OCI-LY7 (cell line): ENCODE measurements around the gene LONP2. TPM values are rescaled to one million over a fixed set of nuclear protein-coding genes. Genes with fewer than 3 reads are reported as not detected.
A peak's percentile ranks its signal among the peaks of the same experiment; 100 is the strongest.

Source experiments
- BruUV-seq: library from RNA; stranded (reverse); fragments of 400-500 nt; replicated peaks from 2 replicates; lab custom pipeline; 2021; lab: Mats Ljungman, UMichigan
- CTCF ChIA-PET: fragments of 300-600 bp; sonication (Branson Sonifier 250); formaldehyde crosslinking; loops from one replicate; lab custom pipeline; 2022; ENCODE audit warnings: antibody characterized with exemption; ENCODE audit not compliant: unreplicated experiment; lab: Charles Lee
- POLR2A ChIA-PET: fragments of 300-600 bp; sonication (Branson Sonifier 250); formaldehyde crosslinking; loops from one replicate; lab custom pipeline; 2022; ENCODE audit warnings: antibody characterized with exemption; lab: Charles Lee
- DNase-seq: peaks from one replicate; pipeline ENCODE4 v3.0.0-alpha.2; 2015; ENCODE audit warnings: low spot score
- H2AFZ ChIP-seq: fragments of 200-600 bp; sonication (generic), shearing (Covaris generic); 2 replicates; pipeline ENCODE4 v1.6.1; 2014; ENCODE audit warnings: mild to moderate bottlenecking, antibody characterized with exemption, low read length, moderate library complexity
- H3K27ac ChIP-seq: fragments of 200-600 bp; sonication (generic); 2 replicates; pipeline ENCODE4 v1.5.1; 2014; ENCODE audit warnings: mixed run types, low read depth, mild to moderate bottlenecking, moderate library complexity, low read length, inconsistent platforms; ENCODE audit not compliant: poor library complexity, severe bottlenecking
- H3K36me3 ChIP-seq: fragments of 200-600 bp; sonication (generic); 2 replicates; pipeline ENCODE4 v1.6.1; 2014; ENCODE audit warnings: mild to moderate bottlenecking, antibody characterized with exemption, low read length, moderate library complexity, mixed read lengths; ENCODE audit not compliant: insufficient read depth
- H3K4me1 ChIP-seq: fragments of 200-600 bp; sonication (generic); 2 replicates; pipeline ENCODE4 v1.5.1; 2014; ENCODE audit warnings: mild to moderate bottlenecking, low read length; ENCODE audit not compliant: insufficient read depth, poor library complexity, severe bottlenecking
- H3K4me2 ChIP-seq: fragments of 200-600 bp; sonication (generic); 2 replicates; pipeline ENCODE4 v1.6.1; 2014; ENCODE audit warnings: mild to moderate bottlenecking, low read length
- H3K4me3 ChIP-seq: fragments of 200-600 bp; sonication (generic); 2 replicates; pipeline ENCODE4 v1.5.1; 2014; ENCODE audit warnings: mild to moderate bottlenecking, low read depth, low read length; ENCODE audit not compliant: poor library complexity, severe bottlenecking
- H3K79me2 ChIP-seq: fragments of 200-600 bp; sonication (generic); 2 replicates; pipeline ENCODE4 v1.6.1; 2016; ENCODE audit warnings: low read depth, mild to moderate bottlenecking, low read length, moderate library complexity, mixed read lengths; ENCODE audit not compliant: insufficient read depth
- H3K9me2 ChIP-seq: fragments of 200-600 bp; sonication (generic); 2 replicates; pipeline ENCODE4 v1.6.1; 2016; ENCODE audit warnings: mild to moderate bottlenecking, low read length, mixed read lengths; ENCODE audit not compliant: insufficient read depth
- H3K9me3 ChIP-seq: fragments of 200-600 bp; sonication (generic); 2 replicates; pipeline ENCODE4 v1.6.1; 2014; ENCODE audit warnings: mild to moderate bottlenecking, mixed run types, low read length, mixed read lengths
- H4K20me1 ChIP-seq: fragments of 200-600 bp; sonication (generic); 2 replicates; pipeline ENCODE4 v1.6.1; 2014; ENCODE audit warnings: mild to moderate bottlenecking, antibody characterized with exemption, low read length, moderate library complexity, mixed read lengths; ENCODE audit not compliant: insufficient read depth
- CTCF ChIP-seq: fragments of 200-600 bp; sonication (generic); conservative IDR thresholded peaks from 2 replicates; pipeline ENCODE4 v1.5.1; 2014; ENCODE audit warnings: mild to moderate bottlenecking, antibody characterized with exemption, low read length, moderate library complexity, mixed read lengths
- EZH2phosphoT487 ChIP-seq: fragments of 200-600 bp; sonication (generic); IDR thresholded peaks from 2 replicates; pipeline ENCODE4 v1.6.1; 2018; ENCODE audit warnings: low read depth, borderline replicate concordance, mild to moderate bottlenecking, mixed run types, antibody characterized with exemption, low read length, moderate library complexity, mixed read lengths
- intact Hi-C: fragments of 100-400 bp; cut with micrococcal nuclease; formaldehyde crosslinking; loops from one replicate; pipeline ENCODE4 v1.10.0; 2022; ENCODE audit not compliant: unreplicated experiment
- total RNA-seq, 2 experiments: library from RNA; depleted of rRNA in 1 of 2; stranded (reverse); fragments of >200 nt in 1 of 2; shearing (Covaris generic) in 1 of 2; gene quantifications; 2 replicates each; pipeline ENCODE4 v1.2.3, GENCODE V29; 2014 to 2022

The LONP2 gene
- total RNA-seq, 2 experiments from 2014 or later: 13.0 to 23.3 TPM

DNA sequence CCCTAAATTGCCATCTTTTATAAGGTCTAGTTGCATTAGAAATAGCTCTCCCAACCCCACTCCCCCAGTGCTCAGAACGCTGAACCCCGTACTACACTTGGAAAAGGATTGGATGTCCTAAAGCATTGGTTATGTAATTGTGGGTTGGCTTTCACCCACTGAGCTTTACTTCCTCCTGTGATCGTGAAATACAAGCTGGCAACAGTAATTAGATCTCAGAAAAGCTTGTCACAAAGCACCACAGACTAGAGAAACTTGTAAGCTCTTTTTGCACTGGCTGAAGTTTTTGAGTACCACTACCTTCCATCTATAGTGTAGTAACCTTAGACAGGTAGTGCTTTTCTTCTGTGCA, 86.7 kb downstream of the LONP2 start:
- no peak for TF ChIP-seq EZH2phosphoT487
- no peak for TF ChIP-seq CTCF
- Histone ChIP-seq H3K36me3 (peaks cover 9% of the 10 kb centered on the region; the same call in 1 of the 2 replicates), H3K27ac (no peak overlapping the region), H3K4me1 (no peaks in the 10 kb centered on the region), H3K9me2 (no peaks in the 10 kb centered on the region), H4K20me1 (no peaks in the 10 kb centered on the region), H2AFZ (no peak overlapping the region), H3K9me3 (no peaks in the 10 kb centered on the region), H3K4me2 (no peak overlapping the region), H3K4me3 (no peak overlapping the region), H3K79me2 (no peaks in the 10 kb centered on the region)
- ChIA-PET POLR2A (interaction anchor here (0.9 to 1.2 kb wide), 3 partner anchors 13 to 300 kb away, joined by 3 to 4 read pairs (median 4); no protein-coding TSS in a partner anchor), CTCF (no interaction called here)
- DNase-seq: no peak
- intact Hi-C loops: no loop called here
- BruUV-seq: no TSS peak

- TF ChIP-seq EZH2phosphoT487 (no peak), CTCF (no peak)
- CTCF ChIA-PET: no interaction called here
- Histone ChIP-seq H2AFZ (no peak overlapping the region), H3K4me1 (no peaks in the 10 kb centered on the region), H4K20me1 (no peaks in the 10 kb centered on the region), H3K9me3 (no peaks in the 10 kb centered on the region), H3K79me2 (no peaks in the 10 kb centered on the region), H3K27ac (no peak overlapping the region), H3K9me2 (no peaks in the 10 kb centered on the region), H3K4me3 (no peak overlapping the region), H3K4me2 (no peak overlapping the region), H3K36me3 (peaks cover 9% of the 10 kb centered on the region; the same call in 1 of the 2 replicates)
- DNase-seq: no peak
- POLR2A ChIA-PET: interaction anchor here (0.6 to 0.7 kb wide), 2 partner anchors 153 to 297 kb away, joined by 3 read pairs; no protein-coding TSS in a partner anchor
- BruUV-seq: no TSS peak
- intact Hi-C loops: no loop called here
Measured at GRCh38 chr16:48332978-48333377, 88.9 kb downstream of the LONP2 start.

- no peak overlapping the region for H3K27ac ChIP-seq
- no peak for DNase-seq
- H3K36me3 ChIP-seq: peaks cover 9% of the 10 kb centered on the region; the same call in 1 of the 2 replicates
- H3K9me2 ChIP-seq: no peaks in the 10 kb centered on the region
- H3K9me3 ChIP-seq: no peaks in the 10 kb centered on the region
- no peaks in the 10 kb centered on the region for H4K20me1 ChIP-seq
- TF ChIP-seq CTCF: peak; percentile 48
- no peak for TF ChIP-seq EZH2phosphoT487
- CTCF ChIA-PET: no interaction called here
- POLR2A ChIA-PET: no interaction called here
- intact Hi-C loops: no loop called here
- no peak overlapping the region for H3K4me3 ChIP-seq
- H3K4me1 ChIP-seq: no peaks in the 10 kb centered on the region
- no peaks in the 10 kb centered on the region for H3K79me2 ChIP-seq
- no peak overlapping the region for H3K4me2 ChIP-seq
- no TSS peak for BruUV-seq
- no peak overlapping the region for H2AFZ ChIP-seq
Measured at GRCh38 chr16:48334325-48334724, 90.2 kb downstream of the LONP2 start.
